Measurements from ENCODE around the gene SYT13. TPM values are rescaled to one million over a fixed set of nuclear protein-coding genes. Genes with fewer than 3 reads are reported as not detected.
"Not testable (repeated sequence)": the region's sequence is repeated elsewhere in the genome, so short reads cannot be mapped to it uniquely, and the experiment has no call there.

Gene SYT13
- total RNA-seq, 1 donor from 2014 or later, result not detected

- DNase-seq, result peak; percentile 58
These were observed 13.4 kb downstream of the SYT13 start for GRCh38 chr11:45272701-45273100.

GRCh38 chr11:45270946-45271716 lies 15.0 kb downstream of the SYT13 start:
- DNase-seq, result peak; percentile 18

- DNase-seq, result no peak
These were observed 16.5 kb downstream of the SYT13 start for GRCh38 chr11:45269678-45270077.

GRCh38 chr11:45267652-45268299 lies 18.4 kb downstream of the SYT13 start:
- DNase-seq, result no peak

- DNase-seq, result no peak
These were observed 19.1 kb downstream of the SYT13 start for GRCh38 chr11:45267052-45267451.

- no peak for DNase-seq
These were observed 19.5 kb downstream of the SYT13 start for GRCh38 chr11:45266676-45267020.

- no peak for DNase-seq
These were observed 20.0 kb downstream of the SYT13 start for GRCh38 chr11:45265969-45266675.

GRCh38 chr11:45264839-45265515 lies 21.2 kb downstream of the SYT13 start:
- peak; percentile 83 for DNase-seq

- DNase-seq, result no peak
These were observed 22.4 kb downstream of the SYT13 start for GRCh38 chr11:45263773-45264172.

GRCh38 chr11:45262900-45263299 lies 23.2 kb downstream of the SYT13 start:
- no peak for DNase-seq

- no peak for DNase-seq
These were observed 26.1 kb downstream of the SYT13 start for GRCh38 chr11:45260071-45260470.

- DNase-seq, result no peak
These were observed 26.5 kb downstream of the SYT13 start for GRCh38 chr11:45259592-45259991.

- DNase-seq, result no peak
These were observed 27.1 kb downstream of the SYT13 start for GRCh38 chr11:45258982-45259530.

- DNase-seq, result no peak
These were observed 32.1 kb downstream of the SYT13 start for GRCh38 chr11:45254070-45254469.

GRCh38 chr11:45253640-45254039 lies 32.5 kb downstream of the SYT13 start:
- no peak for DNase-seq

- no peak for DNase-seq
These were observed 33.3 kb downstream of the SYT13 start for GRCh38 chr11:45252877-45253276.

- DNase-seq, result peak; percentile 66
These were observed 33.8 kb downstream of the SYT13 start for GRCh38 chr11:45252134-45252856.

GRCh38 chr11:45250035-45250718 lies 36.0 kb downstream of the SYT13 start:
- no peak for DNase-seq

- DNase-seq, result not testable (repeated sequence)
These were observed 36.8 kb downstream of the SYT13 start for GRCh38 chr11:45249372-45249771.

GRCh38 chr11:45248501-45249011 lies 37.6 kb downstream of the SYT13 start:
- DNase-seq, result no peak

GRCh38 chr11:45247433-45247832 lies 38.7 kb downstream of the SYT13 start:
- no peak for DNase-seq

Measured in dermis blood vessel endothelial cell (primary cell).